HCT116 (cell line): ENCODE measurements around the gene SPATS2L.

Experiments used
- POLR2A ChIP-seq: IDR thresholded peaks from 2 replicates; pipeline ENCODE4 v1.7.0; 2011; ENCODE audit warnings: borderline replicate concordance; ENCODE audit not compliant: insufficient read depth, insufficient read length; ENCODE audit errors: extremely low read depth
- POLR2AphosphoS5 ChIP-seq: IDR thresholded peaks from 2 replicates; pipeline ENCODE4 v1.6.1; 2011; ENCODE audit warnings: mild to moderate bottlenecking, low read depth, low read length, moderate library complexity
- ZBTB33 ChIP-seq: IDR thresholded peaks from 2 replicates; pipeline ENCODE4 v1.6.1; 2011; ENCODE audit warnings: mild to moderate bottlenecking, low read length, moderate library complexity; ENCODE audit not compliant: insufficient replicate concordance; ENCODE audit errors: extremely low read depth

GRCh38 chr2:200486529-200486928 lies 180.0 kb downstream of the SPATS2L start:
- TF ChIP-seq POLR2AphosphoS5: no peak
- no peak for TF ChIP-seq POLR2A
- TF ChIP-seq ZBTB33: no peak
